ENCODE results near the gene ACTMAP. TPM values are rescaled to one million over a fixed set of nuclear protein-coding genes. Genes with fewer than 3 reads are reported as not detected.

ACTMAP gene
- total and polyA plus RNA-seq, 2 of the 13 experiments (the other 11 are each of a cell fraction or from before 2014, with no cell fraction given): 2.2 to 7.9 TPM

DNA sequence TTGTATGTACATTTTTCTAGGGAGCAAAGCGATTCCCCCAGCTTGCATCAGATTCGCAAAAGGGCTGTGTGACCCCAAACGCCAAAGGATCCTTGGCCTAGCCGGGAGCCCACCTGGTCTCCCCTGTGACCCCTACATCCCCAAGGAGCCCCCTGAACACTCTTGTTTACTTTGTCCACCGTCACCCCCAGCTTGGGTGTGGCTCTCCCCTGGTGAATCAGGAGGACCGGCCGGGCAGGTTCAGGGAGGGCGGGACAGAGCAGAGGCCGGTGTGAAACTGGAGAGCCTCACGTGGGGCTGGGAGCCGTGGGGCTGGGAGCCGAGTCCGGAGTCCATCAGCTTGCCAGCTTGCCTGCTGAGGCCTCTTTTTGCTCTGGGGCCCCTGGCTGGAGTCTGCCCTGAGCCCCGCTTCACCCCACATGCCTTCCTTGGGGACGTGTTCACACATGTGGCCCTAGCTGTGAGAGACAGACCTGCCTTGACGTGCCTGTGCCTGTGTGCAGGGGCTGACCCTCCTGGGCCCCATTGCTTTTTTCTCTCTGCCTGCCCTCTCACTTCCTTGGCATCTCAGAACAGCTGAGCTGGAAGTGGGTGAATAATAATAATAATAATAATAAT, 31.4 kb downstream of the ACTMAP start (continued):
- no peak for TF ChIP-seq SOX13 (IDR thresholded peaks at IDR 0.05)
- TF ChIP-seq SOX13 (CRISPR knock-in tag; conservative IDR thresholded peaks at IDR 0.05 in 1 of 2, IDR thresholded peaks at IDR 0.05 in 1 of 2): peak in 1 of 2 experiments; percentile 37; a peak in 1 of 4 replicates
- TF ChIP-seq ZNF446 (CRISPR knock-in tag; IDR thresholded peaks at IDR 0.05): no peak
- TF ChIP-seq ZNF354B (CRISPR knock-in tag; IDR thresholded peaks at IDR 0.05): no peak
- TF ChIP-seq KAT8 (CRISPR knock-in tag; IDR thresholded peaks at IDR 0.05): peak; percentile 64; the same call in 1 of the 2 replicates
- TF ChIP-seq ZNF407 (CRISPR knock-in tag; IDR thresholded peaks at IDR 0.05; ENCODE audit: not compliant biosample characterization): no peak
- TF ChIP-seq CCDC6 (CRISPR knock-in tag; IDR thresholded peaks at IDR 0.05): no peak
- peak; percentile 66; the same call in 1 of the 2 replicates for TF ChIP-seq ZNF746 (CRISPR knock-in tag; IDR thresholded peaks at IDR 0.05)
- no peak for TF ChIP-seq IKZF1 (IDR thresholded peaks at IDR 0.05)
- no peak; the same call in 1 of the 2 replicates for TF ChIP-seq ZNF564 (CRISPR knock-in tag; IDR thresholded peaks at IDR 0.05)
- TF ChIP-seq BHLHE40 (IDR thresholded peaks at IDR 0.05; ENCODE audit: low read length): peak; percentile 76
- peak; percentile 67 for TF ChIP-seq MED1 (CRISPR knock-in tag; IDR thresholded peaks at IDR 0.05)
- no peak for TF ChIP-seq FLYWCH1 (CRISPR knock-in tag; IDR thresholded peaks at IDR 0.05)
- TF ChIP-seq NBN (conservative IDR thresholded peaks at IDR 0.05): no peak
- TF ChIP-seq SIX1 (CRISPR knock-in tag; IDR thresholded peaks at IDR 0.05; ENCODE audit: borderline replicate concordance): peak; percentile 67; the same call in 1 of the 2 replicates
- no peak for TF ChIP-seq ZNF432 (CRISPR knock-in tag; IDR thresholded peaks at IDR 0.05; ENCODE audit: borderline replicate concordance)
- no peak for TF ChIP-seq GPN1 (CRISPR knock-in tag; IDR thresholded peaks at IDR 0.05; ENCODE audit: borderline replicate concordance)
- peak; percentile 46; the same call in 1 of the 2 replicates for TF ChIP-seq TBX3 (IDR thresholded peaks at IDR 0.05; ENCODE audit: borderline replicate concordance)
- no peak; the same call in 1 of the 2 replicates for TF ChIP-seq JUND (CRISPR knock-in tag; IDR thresholded peaks at IDR 0.05)
- no peak for TF ChIP-seq ZNF83 (CRISPR knock-in tag; IDR thresholded peaks at IDR 0.05; ENCODE audit: borderline replicate concordance)
- 0 out of 2 replicates have a peak, but pooled peaks have one; percentile 42 for TF ChIP-seq ZNF567 (CRISPR knock-in tag; IDR thresholded peaks at IDR 0.05; ENCODE audit: borderline replicate concordance)
- TF ChIP-seq RXRA (CRISPR knock-in tag; IDR thresholded peaks at IDR 0.05): peak; percentile 86
